Activated T-helper 1 cell treated with anti-CD3 and anti-CD28 coated beads, Interleukin-2, amount 50 U/mL, for 16 hours (primary cell): ENCODE results near the gene CTAGE1.
"Not testable (repeated sequence)": the region's sequence is repeated elsewhere in the genome, so short reads cannot be mapped to it uniquely, and the experiment has no call there.

Source experiments
- DNase-seq, 2 donors: peaks; one replicate each; pipeline ENCODE4 v3.0.0-alpha.2; 2020; ENCODE audit warnings: low read depth in 1 of 2, low spot score in 1 of 2

CTAGE1 gene, protein sequence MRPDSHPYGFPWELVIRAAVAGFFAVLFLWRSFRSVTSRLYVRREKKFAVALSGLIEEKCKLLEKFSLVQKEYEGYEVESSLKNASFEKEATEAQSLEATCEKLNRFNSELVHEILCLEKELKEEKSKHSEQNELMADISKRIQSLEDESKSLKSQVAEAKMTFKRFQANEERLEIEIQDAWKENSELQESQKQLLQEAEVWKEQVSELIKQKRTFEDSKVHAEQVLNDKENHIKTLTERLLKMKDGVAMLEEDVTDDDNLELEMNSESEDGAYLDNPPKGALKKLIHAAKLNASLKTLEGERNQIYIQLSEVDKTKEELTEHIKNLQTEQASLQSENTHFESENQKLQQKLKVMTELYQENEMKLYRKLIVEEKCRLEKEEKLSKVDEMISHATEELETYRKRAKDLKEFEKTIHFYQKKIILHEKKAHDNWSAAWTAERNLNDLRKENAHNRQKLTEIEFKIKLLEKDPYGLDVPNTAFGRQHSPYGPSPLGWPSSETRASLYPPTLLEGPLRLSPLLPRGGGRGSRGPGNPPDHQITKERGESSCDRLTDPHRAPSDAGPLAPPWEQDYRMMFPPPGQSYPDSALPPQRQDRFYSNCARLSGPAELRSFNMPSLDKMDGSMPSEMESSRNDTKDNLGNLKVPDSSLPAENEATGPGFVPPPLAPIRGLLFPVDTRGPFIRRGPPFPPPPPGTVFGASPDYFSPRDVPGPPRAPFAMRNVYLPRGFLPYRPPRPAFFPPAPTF

DNA sequence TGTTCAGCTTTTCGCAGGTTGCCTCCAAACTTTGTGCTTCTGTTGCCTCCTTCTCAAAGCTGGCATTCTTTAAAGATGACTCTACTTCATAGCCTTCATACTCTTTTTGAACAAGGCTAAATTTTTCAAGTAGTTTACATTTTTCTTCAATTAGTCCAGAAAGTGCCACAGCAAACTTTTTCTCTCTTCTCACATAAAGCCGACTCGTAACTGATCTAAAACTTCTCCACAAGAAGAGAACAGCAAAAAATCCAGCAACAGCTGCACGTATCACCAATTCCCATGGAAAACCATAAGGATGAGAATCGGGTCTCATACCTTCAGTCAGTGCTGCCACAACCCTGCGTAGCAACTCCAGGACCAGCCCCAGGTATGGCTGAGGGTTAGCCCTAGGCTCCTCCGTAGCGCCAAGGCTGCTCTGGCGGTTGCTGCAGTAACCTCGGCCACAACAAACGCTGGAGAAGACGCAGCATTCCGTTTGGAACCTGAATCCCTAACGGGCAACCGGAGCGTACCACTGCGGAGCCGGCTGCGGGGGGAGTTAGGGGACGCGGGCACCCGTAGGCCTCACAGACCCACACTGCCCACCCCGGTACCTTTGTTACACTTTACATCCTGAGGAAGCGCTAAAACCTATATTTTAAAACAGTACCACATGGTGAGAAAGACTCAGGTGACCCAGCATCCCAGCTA lies at the start of gene CTAGE1:
TSS of gene CTAGE1 (minus strand) at position 420 of the 693 bp plus-strand sequence. CDS start at position 316, 104 bp downstream.
- no peak for DNase-seq

DNA sequence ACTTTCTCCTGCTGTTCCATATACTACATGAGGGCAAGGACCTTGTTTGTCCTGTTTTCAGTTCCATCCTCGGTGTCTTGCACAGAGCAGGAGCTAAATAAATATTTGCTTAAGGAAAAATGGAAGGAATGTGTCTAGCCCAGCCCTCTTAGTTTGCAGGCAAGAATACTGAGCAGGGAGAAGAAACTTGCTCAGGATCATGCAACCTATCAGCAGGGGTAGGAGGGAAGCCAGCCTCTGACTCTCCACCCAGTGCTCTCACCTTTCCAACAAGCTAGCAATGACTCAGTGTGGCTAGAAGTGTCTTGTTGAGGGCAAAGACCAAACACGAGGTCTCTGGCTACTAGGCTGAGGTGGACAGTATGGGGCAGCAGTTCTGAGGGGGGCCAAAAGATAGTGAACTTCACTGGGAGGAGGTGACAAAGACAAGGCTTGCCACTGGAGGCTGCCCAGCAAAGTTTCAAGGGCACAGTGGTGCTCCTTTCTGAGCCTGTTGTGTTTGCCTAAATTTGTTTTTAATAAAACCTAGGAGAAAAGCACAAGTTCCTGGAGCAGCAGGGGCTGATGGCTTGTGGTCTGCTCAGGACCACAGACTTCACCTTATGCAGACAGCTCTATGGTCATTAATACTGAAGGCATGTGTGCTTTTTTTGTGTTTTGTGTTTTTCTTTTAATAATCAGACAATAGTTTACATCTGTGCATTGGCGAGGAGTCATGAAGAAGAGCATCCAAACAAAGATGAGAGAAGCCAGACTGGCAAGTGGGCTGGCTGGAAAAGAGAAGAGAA lies 49.1 kb upstream of the CTAGE1 start:
- DNase-seq = no peak

DNA sequence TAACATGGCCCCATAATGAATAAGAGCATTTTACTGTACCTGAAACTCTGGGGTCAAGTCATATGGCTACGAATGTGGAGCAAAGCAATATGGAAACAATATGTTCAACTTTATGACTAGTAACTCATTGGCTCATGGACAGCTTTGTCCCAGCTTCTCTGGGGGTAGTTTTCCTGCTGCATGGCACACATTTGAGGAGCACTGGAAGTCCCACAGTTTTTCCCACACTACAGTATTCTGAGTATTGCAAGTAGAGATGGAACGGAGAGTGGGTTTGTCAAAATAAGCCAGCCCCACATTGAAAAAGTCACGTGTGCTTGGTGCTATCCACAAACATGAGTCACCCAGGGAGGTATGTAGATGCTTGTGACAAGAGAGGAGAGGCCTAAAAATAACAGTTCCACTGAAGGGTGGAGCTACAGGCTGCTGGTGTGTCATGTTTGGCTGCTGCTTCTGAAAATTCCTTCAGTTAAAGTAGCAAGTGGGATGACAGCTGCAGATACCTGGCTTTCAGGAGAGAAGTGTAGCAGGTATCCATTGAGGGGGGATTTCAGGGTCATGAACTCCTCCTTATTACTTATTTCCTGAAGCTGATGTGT lies 48.2 kb upstream of the CTAGE1 start:
- DNase-seq = no peak

- no peak for DNase-seq
Measured at GRCh38 chr18:22463076-22463475, 45.4 kb upstream of the CTAGE1 start.

- DNase-seq = no peak
Measured at GRCh38 chr18:22459491-22459890, 41.8 kb upstream of the CTAGE1 start.

- DNase-seq = no peak
Measured at GRCh38 chr18:22457524-22457923, 39.8 kb upstream of the CTAGE1 start.

DNA sequence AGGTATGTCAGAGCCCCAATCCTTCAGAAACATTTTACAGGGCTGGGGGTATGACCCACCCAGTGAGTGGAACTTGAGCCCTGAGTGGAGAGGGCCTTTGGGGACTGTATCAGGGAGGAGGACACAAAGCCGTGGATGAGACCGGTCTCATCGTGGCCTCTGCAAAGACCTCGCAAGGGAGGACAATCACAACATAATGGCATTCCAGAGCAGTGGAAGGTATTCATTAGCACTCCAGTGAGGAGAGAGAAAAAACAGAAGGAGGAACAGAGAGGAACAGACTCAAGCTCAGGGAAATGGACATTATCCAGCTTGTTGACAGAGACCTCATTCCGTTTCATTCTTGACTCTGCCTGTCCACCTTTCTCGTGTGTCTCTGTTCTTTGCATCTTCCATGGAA lies 38.8 kb upstream of the CTAGE1 start:
- no peak for DNase-seq

- no peak for DNase-seq
Measured at GRCh38 chr18:22456116-22456480, 38.4 kb upstream of the CTAGE1 start.

DNA sequence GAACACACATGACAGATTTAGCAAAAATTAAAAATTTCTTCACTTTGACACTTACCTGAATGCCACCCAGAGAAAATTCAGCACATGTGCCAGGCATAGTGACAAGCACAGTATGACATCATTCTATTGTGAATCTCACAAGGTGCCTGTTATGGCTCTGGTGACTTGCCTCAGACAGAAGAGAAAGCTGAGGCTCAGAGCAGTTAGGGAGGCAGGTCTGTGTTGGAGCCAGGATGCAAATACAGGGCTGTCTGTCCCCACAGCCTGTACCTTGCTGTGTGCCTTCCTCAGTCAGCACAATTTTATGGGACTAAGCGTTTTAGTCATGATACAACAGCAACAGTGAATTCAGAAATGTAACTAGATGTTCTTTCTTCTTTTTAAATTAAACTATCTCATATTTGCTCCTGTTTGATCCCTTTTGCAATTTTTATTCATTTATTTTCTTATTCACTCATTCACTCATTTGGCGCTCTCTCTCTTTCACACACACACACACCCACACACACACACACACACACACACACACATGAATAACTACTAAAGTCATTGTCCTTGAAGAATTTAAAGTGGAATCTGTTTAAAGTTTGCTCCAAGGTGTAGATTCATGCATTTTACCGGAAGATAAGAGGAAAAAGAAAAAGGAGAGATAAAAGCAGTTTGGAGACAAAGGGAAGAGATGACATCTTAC lies 37.9 kb upstream of the CTAGE1 start:
- no peak for DNase-seq

DNA sequence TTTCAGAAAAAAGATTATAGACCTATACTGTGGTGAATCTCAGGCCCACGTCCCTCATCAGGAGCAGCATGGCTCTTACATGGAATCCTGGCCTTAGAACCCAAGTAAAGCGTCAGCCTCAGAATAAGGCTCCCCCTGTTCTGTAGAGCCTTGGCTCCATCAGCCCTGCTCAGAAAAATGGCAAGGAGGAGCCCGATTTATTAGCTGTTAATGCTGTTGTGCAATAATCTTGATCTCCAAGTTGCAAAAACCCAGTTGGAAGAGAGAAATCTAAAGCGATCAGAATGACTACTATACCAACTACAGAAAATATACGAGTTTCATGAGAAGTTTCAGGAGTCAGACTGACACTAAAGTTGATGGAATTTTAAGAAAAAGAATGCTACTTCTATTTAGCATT lies 35.6 kb upstream of the CTAGE1 start:
- DNase-seq = no peak

- no peak for DNase-seq
Measured at GRCh38 chr18:22452226-22452668, 34.5 kb upstream of the CTAGE1 start.

GRCh38 chr18:22451796-22452195 lies 34.1 kb upstream of the CTAGE1 start:
- no peak for DNase-seq

GRCh38 chr18:22450766-22451165 lies 33.1 kb upstream of the CTAGE1 start:
- DNase-seq = not testable (repeated sequence)

- DNase-seq = not testable (repeated sequence)
Measured at GRCh38 chr18:22450318-22450717, 32.6 kb upstream of the CTAGE1 start.

GRCh38 chr18:22449753-22450152 lies 32.0 kb upstream of the CTAGE1 start:
- DNase-seq = not testable (repeated sequence)

GRCh38 chr18:22448238-22448637 lies 30.5 kb upstream of the CTAGE1 start:
- no peak for DNase-seq

GRCh38 chr18:22447792-22448191 lies 30.1 kb upstream of the CTAGE1 start:
- no peak for DNase-seq

DNA sequence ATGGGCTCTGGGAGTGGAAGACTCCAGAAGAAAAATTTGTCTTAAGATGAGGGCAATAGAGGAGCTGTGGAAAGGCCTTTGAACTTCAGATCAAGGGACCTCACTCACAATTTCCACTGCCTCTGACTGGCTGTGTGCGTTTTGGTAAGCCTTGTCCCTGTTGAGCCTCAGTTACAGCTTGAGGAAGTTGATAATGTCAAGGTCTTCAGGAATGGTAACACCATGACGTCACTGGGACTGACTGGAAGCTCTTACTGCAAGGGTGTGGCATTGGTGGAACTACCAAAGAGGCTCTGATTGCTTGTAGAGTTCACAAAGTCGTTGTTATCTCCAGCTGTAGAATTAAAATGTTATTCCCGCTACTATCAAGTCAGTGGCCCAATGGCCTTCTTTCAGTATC lies 29.2 kb upstream of the CTAGE1 start:
- no peak for DNase-seq

GRCh38 chr18:22446325-22446724 lies 28.6 kb upstream of the CTAGE1 start:
- no peak for DNase-seq

- DNase-seq = no peak
Measured at GRCh38 chr18:22441638-22442037, 23.9 kb upstream of the CTAGE1 start.
